CD14-positive monocyte (primary cell): ENCODE measurements around the gene DUSP19. TPM values are rescaled to one million over a fixed set of nuclear protein-coding genes. Genes with fewer than 3 reads are reported as not detected.

ENCODE experiments used
- DNase-seq, 3 donors: peaks; one replicate each; pipeline ENCODE4 v3.0.0-alpha.2; 2011 to 2022
- H2AFZ ChIP-seq: 2 replicates; pipeline ENCODE4 v1.6.0; 2012; ENCODE audit warnings: mild to moderate bottlenecking, low read depth, low read length, inconsistent platforms; ENCODE audit not compliant: insufficient read depth, poor library complexity, severe bottlenecking
- H3K27ac ChIP-seq, 2 donors: 1 replicate in 1 of 2; 2 replicates in 1 of 2; pipeline ENCODE4 v1.5.1; 2012 to 2013; ENCODE audit warnings: low read length in 2 of 2, control low read depth in 1 of 2, inconsistent platforms in 1 of 2, low read depth in 1 of 2, mild to moderate bottlenecking in 1 of 2
- H3K27me3 ChIP-seq, 2 donors: one replicate each; pipeline versions ENCODE4 v1.6.0 to v1.6.1; 2011 to 2013; ENCODE audit warnings: low read length in 2 of 2; ENCODE audit not compliant: control insufficient read depth in 2 of 2, insufficient read depth in 2 of 2
- H3K36me3 ChIP-seq, 2 donors: replicated peaks in 1 of 2; 1 replicate in 1 of 2; 2 replicates in 1 of 2; pipeline versions ENCODE4 v1.5.1 to v1.6.1; 2012 to 2013; ENCODE audit warnings: low read length in 2 of 2, control low read depth in 1 of 2, inconsistent platforms in 1 of 2, mild to moderate bottlenecking in 1 of 2; ENCODE audit not compliant: insufficient read depth in 2 of 2, control insufficient read depth in 1 of 2
- H3K4me1 ChIP-seq, 2 donors: 1 replicate in 1 of 2; 2 replicates in 1 of 2; pipeline versions ENCODE4 v1.5.1 to v1.6.1; 2012 to 2013; ENCODE audit warnings: low read length in 2 of 2, control low read depth in 1 of 2, inconsistent platforms in 1 of 2, mild to moderate bottlenecking in 1 of 2, moderate library complexity in 1 of 2; ENCODE audit not compliant: insufficient read depth in 2 of 2, control insufficient read depth in 1 of 2
- H3K4me2 ChIP-seq: replicated peaks from 2 replicates; pipeline ENCODE3; 2012; ENCODE audit warnings: low read length, moderate library complexity, mild to moderate bottlenecking; ENCODE audit not compliant: poor library complexity, severe bottlenecking; ENCODE audit errors: extremely low read depth
- H3K4me3 ChIP-seq, 3 experiments: fragments of 200-600 bp in 1 of 3; sonication (generic) in 1 of 3; replicated peaks in 1 of 3; 1 replicate in 2 of 3; 2 replicates in 1 of 3; pipeline ENCODE4 v1.5.1; 2011 to 2013; ENCODE audit warnings: low read length in 3 of 3, mild to moderate bottlenecking in 3 of 3, control low read depth in 2 of 3, low read depth in 2 of 3, inconsistent platforms in 1 of 3, moderate library complexity in 1 of 3
- H3K79me2 ChIP-seq: 2 replicates; pipeline ENCODE4 v1.6.0; 2012; ENCODE audit warnings: mild to moderate bottlenecking, control low read depth, inconsistent platforms, low read length, moderate library complexity; ENCODE audit not compliant: insufficient read depth
- H3K9ac ChIP-seq: 2 replicates; pipeline ENCODE4 v1.6.0; 2017; ENCODE audit warnings: low read length, mild to moderate bottlenecking; ENCODE audit not compliant: insufficient read depth, poor library complexity, severe bottlenecking
- H3K9me3 ChIP-seq, 2 donors: replicated peaks in 1 of 2; 1 replicate in 1 of 2; 2 replicates in 1 of 2; pipeline versions ENCODE4 v1.5.1 to v1.6.1; 2012 to 2013; ENCODE audit warnings: low read length in 2 of 2, control low read depth in 1 of 2; ENCODE audit not compliant: control insufficient read depth in 1 of 2, insufficient read depth in 1 of 2
- H4K20me1 ChIP-seq: 2 replicates; pipeline ENCODE4 v1.6.0; 2012; ENCODE audit warnings: mild to moderate bottlenecking, low read length, control low read depth, moderate library complexity; ENCODE audit not compliant: insufficient read depth
- H3K27ac Mint-ChIP-seq, 7 donors: one replicate each; pipeline ENCODE4 v1.8.0; 2020; ENCODE audit warnings: mild to moderate bottlenecking in 7 of 7, mixed read lengths in 7 of 7, moderate library complexity in 6 of 7, inconsistent platforms in 2 of 7
- H3K27me3 Mint-ChIP-seq, 3 donors: one replicate each; pipeline ENCODE4 v1.8.0; 2021 to 2022; ENCODE audit warnings: low read depth in 3 of 3, mild to moderate bottlenecking in 3 of 3, mixed read lengths in 3 of 3, moderate library complexity in 3 of 3, inconsistent platforms in 1 of 3
- H3K36me3 Mint-ChIP-seq, 2 donors: one replicate each; pipeline ENCODE4 v1.8.0; 2020; ENCODE audit warnings: mixed read lengths in 2 of 2, inconsistent platforms in 1 of 2, mild to moderate bottlenecking in 1 of 2
- H3K4me1 Mint-ChIP-seq: one replicate; pipeline ENCODE4 v1.8.0; 2020; ENCODE audit warnings: mild to moderate bottlenecking, mixed read lengths
- H3K4me3 Mint-ChIP-seq, 2 donors: one replicate each; pipeline ENCODE4 v1.8.0; 2020; ENCODE audit warnings: mild to moderate bottlenecking in 2 of 2, mixed read lengths in 2 of 2, moderate library complexity in 1 of 2
- H3K9me3 Mint-ChIP-seq, 7 donors: one replicate each; pipeline ENCODE4 v1.8.0; 2020 to 2022; ENCODE audit warnings: mixed read lengths in 7 of 7, mild to moderate bottlenecking in 6 of 7, moderate library complexity in 6 of 7, inconsistent platforms in 2 of 7
- CTCF ChIP-seq: fragments of 200-600 bp; IDR thresholded peaks from one replicate; pipeline ENCODE4 v1.8.0; 2022; ENCODE audit warnings: antibody characterized with exemption, mild to moderate bottlenecking
- WGBS: methylation state at CpG from one replicate; pipeline ENCODE4 v1.1.5; 2013; ENCODE audit warnings: missing lambda C conversion rate; ENCODE audit not compliant: insufficient coverage; 5-methylcytosine and 5-hydroxymethylcytosine counted together
- intact Hi-C, 2 donors: fragments of 100-400 bp; cut with micrococcal nuclease; formaldehyde crosslinking; loops; one replicate each; pipeline versions ENCODE4 v1.15.0 to v1.15.1; 2023
- polyA plus RNA-seq, 3 donors: library from polyadenylated mRNA; depleted of rRNA in 1 of 3; unstranded in 2 of 3; stranded (reverse) in 1 of 3; fragments of 300-500 nt in 2 of 3; fragments of >200 nt in 1 of 3; fragmentation: Illumina TruSeq in 2 of 3; gene quantifications; 1 replicate in 2 of 3; 2 replicates in 1 of 3; pipeline ENCODE4 v1.2.3, GENCODE V29; 2012 to 2021

DUSP19 gene
- polyA plus RNA-seq, 3 donors: 0.13 to 0.30 (median 0.25) TPM

- WGBS: 94% methylated on average over 3 of the region's 7 CpGs
- TF ChIP-seq CTCF: no peak
- Histone ChIP-seq H3K79me2 (no peaks in the 10 kb centered on the region), H3K36me3 (no peaks in the 10 kb centered on the region), H3K4me1 (no peaks in the 10 kb centered on the region), H3K4me3 (no peak overlapping the region), H3K9ac (no peak overlapping the region), H4K20me1 (no peaks in the 10 kb centered on the region), H3K4me2 (no peak overlapping the region), H2AFZ (no peak overlapping the region), H3K27ac (no peak overlapping the region), H3K27me3 (peaks cover 20 to 24% of the 10 kb centered on the region in 2 donors), H3K9me3 (peaks cover 0 to 16% of the 10 kb centered on the region in 2 donors)
- no peak for DNase-seq
- Mint-ChIP-seq H3K27me3 (peaks cover 6 to 28% (median 28%) of the 10 kb centered on the region in 3 donors), H3K36me3 (no peaks in the 10 kb centered on the region), H3K9me3 (peaks cover 9 to 22% (median 15%) of the 10 kb centered on the region in 7 donors), H3K4me1 (no peaks in the 10 kb centered on the region), H3K27ac (no peak overlapping the region), H3K4me3 (no peak overlapping the region)
- intact Hi-C loops: no loop called here
These were observed 6.4 kb upstream of the DUSP19 start for GRCh38 chr2:183072177-183072576.

- peaks cover 15% of the 10 kb centered on the region for H3K4me1 Mint-ChIP-seq
- H3K79me2 ChIP-seq: no peaks in the 10 kb centered on the region
- H3K27ac Mint-ChIP-seq: peak overlapping the region in 3 of 7 donors; percentile 20 to 77 (median 32)
- peak overlapping the region; percentile 57 for H3K9ac ChIP-seq
- H3K27ac ChIP-seq: no peak overlapping the region
- H3K27me3 Mint-ChIP-seq: peaks cover 5 to 22% (median 22%) of the 10 kb centered on the region in 3 donors
- no peaks in the 10 kb centered on the region for H3K36me3 ChIP-seq
- H3K27me3 ChIP-seq: peaks cover 26 to 28% of the 10 kb centered on the region in 2 donors
- no peaks in the 10 kb centered on the region for H3K9me3 ChIP-seq
- peaks cover 8 to 17% of the 10 kb centered on the region in 2 donors for H3K4me1 ChIP-seq
- intact Hi-C loops: no loop called here
- peak; percentile 2 to 32 (median 19) for DNase-seq
- 0% methylated on average over 3 of the region's 8 CpGs for WGBS
- H3K36me3 Mint-ChIP-seq: no peaks in the 10 kb centered on the region
- peaks cover 0 to under 1% (median 0%) of the 10 kb centered on the region in 7 donors for H3K9me3 Mint-ChIP-seq
- peak overlapping the region; percentile 96 to 98 for H3K4me3 Mint-ChIP-seq
- TF ChIP-seq CTCF: no peak
- peak overlapping the region; percentile 96 for H2AFZ ChIP-seq
- no peaks in the 10 kb centered on the region for H4K20me1 ChIP-seq
- H3K4me3 ChIP-seq: peak overlapping the region; percentile 70 to 97 (median 96)
- peak overlapping the region; percentile 88 for H3K4me2 ChIP-seq
These were observed 434 bp upstream of the DUSP19 start for GRCh38 chr2:183078163-183078463.
